IPS DF 4.7 (cell line): ENCODE results near the gene EGR4.

ENCODE experiments used
- DNase-seq: peaks from one replicate; pipeline ENCODE4 v3.0.0-alpha.2; 2013; ENCODE audit warnings: low spot score; ENCODE audit errors: extremely low read depth

EGR4 gene

DNA sequence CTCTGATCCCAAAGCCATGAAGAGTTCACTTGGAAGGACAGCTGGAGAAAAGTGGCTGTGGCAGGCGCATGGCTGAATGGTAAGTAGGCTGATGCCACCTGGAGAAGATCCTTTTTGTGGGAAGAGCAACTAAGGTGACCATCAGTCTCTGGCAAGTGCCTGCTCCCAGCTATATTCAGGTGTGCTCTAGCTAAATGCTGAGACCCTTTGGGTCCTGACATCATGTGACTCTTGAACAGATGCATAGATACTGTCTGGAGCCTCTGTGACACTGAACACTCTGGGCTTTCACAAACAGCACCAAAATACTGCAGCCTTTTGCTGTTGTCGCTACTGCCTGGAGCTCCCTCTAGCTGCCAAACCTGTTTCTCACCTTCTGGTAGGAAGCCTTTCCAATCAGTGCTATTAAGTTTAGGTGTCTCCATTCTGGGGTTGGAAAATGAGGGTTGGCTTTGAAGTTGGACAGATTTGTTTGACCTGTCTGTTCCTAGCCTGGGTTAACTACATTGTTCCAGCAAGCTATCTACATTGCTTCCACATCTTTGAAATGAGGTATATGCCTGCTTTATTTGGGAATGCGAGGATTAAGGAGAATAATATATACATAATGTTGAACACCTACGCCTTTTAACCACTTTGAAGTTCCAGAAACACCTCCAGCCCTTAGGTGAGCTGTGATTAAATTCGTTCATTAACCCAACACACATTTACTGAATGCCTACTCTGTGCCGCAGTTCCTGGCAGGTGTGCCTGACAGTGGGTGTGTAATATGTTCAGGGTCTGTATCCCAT is 3.1 kb downstream of the EGR4 start:
- DNase-seq = no peak

DNA sequence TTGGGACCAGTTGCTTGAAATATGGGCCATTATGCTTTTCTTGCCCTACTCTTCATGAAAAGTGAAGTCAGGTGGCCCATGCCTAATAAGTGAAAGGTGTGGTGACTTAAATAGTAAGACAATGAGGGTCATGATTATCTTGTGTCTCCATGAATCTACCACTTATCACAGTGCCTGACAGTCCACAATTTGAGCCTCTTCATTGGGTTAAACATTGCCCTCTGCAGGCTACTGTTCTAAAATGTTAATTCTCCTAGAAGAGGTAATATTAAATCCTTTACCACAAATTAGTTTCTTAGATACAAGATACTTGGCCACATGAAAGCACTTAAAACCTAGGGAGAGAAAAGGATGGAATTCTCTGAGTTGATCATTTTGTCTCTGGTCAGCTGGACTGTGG is 4.0 kb downstream of the EGR4 start:
- DNase-seq = no peak

DNA sequence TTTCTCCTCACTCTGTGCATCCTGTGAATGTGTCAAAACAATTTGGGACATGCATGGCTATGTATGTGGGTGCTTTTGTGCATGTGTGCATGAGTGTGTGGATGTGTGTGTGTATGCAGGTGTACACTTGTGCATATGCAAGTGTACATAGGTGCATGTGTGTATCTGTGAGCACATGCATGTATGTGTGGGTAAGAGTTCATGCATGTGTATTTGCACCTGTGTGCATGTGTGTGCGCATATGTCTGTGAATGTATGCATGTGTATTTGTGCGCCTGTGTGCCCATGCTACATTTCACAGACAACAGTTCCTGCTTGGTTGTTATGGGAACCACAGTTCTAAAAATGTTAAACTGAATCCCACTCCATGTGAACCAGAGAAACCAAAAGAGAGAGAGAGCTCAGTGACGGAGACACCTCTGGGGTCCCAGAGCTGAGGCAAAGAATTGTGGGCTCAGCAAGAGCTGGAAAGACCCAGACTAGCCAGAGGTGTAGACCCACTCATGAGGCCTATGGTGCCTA is 7.2 kb downstream of the EGR4 start:
- DNase-seq = no peak

DNA sequence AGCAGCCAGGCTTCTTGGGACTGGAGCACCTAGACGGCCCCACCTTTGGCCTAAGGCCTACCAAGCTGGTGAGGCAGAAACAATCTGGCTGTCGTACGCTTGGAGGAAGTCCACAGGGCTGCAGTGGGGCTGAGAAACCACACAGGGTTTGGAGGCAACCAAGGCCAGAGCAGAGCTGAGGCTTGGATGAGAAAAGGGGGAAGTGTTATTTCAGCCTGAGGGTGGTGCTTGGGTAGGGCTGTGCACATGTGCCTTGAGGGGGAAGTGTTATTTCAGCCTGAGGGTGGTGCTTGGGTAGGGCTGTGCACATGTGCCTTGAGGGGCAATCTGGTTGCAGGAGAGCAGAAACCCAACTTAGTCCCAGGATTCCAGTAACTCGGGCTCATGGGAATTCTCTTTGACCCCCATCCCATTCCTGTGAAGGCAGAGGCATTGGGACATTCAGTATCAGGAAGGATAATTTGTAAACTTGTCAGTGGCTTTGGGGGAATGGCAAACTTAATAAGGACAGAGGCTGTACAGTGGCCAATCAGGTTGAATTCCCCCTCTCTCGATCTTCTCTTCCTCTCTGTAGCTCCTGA is 8.1 kb downstream of the EGR4 start:
- DNase-seq = no peak

DNA sequence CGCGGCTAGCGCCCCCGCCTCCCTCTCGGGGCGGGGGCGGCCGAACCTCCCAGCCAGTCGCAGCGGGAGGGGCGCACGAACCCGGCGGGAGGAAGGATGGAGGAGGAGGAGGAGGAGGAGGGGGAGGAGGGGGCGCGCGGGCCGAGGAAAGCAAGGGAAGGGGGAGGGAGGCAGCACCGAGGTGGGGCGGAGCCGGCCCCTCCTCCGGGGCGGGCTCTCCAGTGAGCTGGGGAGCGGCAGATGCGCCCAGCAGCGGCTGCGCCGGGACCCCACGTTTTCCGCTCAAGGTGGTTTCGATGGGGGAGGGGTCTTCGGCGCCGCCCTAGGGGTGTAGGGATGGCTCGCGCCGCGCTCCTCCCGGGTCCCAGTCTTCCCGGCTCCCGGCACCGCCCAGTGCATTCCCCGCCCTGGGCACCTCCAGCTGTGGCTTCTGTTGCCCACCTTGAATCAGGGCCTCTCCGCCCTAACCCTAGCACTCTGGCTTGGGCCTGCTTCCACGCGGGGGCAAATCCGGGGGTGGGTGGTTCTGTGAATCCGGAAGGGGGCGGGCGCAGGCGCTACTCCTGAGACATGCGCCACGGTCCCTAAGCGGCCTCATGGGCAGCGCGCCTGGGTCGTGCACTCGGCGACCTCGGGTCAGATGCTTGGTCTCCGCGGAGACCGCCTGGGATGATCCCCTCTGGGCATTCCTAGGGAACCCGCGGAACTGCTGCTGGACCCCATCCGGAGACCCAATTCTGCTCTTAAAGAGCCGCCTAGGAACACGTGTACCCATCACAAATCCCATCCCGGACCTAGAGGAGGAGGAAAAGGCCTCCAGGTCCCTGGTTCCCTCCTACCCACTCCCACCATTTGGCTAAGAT is 8.8 kb downstream of the EGR4 start, which contains the start of gene FBXO41:
Gene FBXO41 (minus strand): TSS at position 183 of the 863 bp plus-strand sequence. CDS start 14,848 bp downstream, outside the sequence.
- no peak for DNase-seq

DNA sequence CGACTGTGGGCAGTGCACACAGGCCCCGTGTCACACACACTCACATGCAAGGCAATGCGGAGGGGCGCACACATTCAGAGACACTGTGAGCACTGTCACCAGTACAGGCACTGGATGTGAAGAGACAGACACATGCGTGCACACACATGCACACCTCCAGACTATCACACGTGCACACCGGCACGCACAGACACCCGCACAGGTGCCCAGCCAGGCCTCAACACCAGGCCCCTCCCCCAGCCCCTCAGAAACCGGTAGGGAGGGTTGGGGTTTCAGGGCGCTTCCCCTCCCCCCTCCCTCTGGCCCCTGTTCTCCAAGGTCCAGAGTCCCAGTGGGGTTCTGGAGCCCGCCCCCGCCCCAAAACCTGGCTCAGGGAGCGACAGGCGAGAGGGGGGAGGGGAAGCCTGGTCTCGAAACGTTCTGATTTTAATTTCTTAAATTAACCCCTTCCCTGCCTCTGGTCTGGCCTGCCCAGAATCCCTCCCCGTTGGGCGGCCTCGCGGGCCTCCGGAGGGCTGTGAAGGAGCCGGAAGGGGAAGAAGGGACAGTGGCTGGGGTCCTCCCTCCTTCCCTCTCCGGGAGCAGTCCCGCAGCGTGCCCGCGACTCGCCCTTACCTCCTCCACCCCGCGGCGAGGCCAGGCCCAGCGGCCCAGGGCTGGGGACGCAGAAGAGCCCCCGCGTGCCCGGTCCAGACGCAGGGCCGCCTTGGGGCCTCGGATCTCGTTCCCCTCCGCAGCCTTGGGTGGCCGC is 9.6 kb downstream of the EGR4 start:
- DNase-seq = no peak

DNA sequence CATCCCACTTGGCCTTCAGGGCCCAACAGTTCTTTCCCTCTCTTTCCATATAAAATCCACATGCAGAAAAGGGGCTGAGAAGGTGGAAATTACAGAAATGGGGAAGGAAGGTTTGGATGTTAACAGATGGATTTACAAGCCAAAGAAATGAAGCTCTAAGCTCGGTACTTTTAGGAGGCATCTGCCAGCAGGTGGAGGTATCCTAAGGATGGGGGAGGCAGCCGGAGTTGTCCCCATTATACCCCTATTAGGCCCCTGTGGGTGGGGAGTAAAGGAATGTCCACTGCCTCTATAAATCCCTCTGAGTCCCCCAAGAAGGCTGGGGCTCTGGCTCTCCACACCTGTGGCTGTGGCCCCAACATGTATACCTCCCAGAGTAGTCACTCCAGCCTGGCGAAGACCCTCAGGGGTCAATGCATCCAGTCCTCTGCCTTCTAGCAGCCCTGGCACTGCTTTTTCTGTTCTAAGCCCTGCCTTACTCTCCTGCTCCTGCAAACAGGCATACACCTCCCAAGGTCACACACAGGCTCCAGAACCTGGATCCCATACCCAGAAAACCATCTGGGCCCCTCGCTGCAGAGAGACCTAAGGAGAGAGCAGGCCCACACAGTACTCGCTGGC is 10.3 kb downstream of the EGR4 start:
- no peak for DNase-seq

DNA sequence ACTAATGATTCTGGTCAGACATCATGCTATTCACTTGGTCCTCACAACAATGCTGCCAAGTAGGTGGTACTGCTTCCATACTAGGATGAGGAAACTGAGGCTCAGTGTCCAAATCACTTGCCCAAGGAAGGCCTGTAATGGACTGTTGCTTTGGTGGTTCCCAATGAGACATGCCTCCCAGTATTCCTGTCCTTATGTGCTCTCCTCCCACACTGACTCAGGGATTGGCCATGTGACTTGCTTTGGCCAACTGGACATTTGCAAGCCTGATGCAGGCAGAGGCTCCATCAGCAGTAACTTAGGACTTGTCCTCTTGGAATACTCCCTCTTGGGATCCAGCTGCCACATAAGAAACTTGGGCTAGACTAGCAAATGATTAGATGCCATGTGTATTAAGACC is 12.1 kb downstream of the EGR4 start:
- DNase-seq = no peak

DNA sequence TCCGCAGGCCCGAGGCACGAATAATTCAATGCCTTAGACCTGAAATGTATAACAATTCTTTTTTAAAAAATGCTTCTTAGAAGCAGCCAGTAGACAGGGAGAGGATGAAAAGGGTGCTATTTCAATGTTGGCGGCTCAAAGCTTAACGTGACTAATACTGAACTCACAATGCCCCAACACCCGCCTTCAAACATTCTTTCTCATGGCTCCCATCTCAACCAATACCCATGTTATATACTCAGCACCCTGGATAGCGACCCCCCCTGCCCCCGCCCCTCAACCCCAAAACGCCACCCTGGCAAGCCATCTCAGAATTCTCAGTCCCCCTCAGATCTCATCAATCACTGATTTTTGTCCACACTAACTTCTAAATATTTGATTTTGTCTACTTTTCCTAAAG is 13.5 kb downstream of the EGR4 start:
- no peak for DNase-seq

DNA sequence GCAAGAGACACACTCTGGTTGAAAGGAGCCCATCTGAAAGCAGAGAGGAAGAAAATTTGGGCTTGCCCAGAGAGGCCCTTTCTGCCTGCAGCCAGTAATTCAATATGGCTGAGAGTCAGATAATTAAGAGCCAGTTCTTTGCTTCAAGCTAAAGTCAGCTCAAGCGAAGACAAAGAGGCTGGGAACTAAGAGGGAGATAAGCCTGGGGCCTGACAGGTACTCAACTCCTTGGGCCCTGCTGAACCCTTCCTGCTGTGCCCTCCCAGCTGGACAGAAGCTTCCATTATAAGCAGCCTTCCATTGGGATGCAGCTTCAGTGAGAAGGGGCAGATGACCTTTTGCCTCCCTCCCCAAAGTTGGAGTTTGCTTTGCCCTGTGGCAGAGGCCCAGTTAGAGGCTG is 21.1 kb downstream of the EGR4 start:
- no peak for DNase-seq

DNA sequence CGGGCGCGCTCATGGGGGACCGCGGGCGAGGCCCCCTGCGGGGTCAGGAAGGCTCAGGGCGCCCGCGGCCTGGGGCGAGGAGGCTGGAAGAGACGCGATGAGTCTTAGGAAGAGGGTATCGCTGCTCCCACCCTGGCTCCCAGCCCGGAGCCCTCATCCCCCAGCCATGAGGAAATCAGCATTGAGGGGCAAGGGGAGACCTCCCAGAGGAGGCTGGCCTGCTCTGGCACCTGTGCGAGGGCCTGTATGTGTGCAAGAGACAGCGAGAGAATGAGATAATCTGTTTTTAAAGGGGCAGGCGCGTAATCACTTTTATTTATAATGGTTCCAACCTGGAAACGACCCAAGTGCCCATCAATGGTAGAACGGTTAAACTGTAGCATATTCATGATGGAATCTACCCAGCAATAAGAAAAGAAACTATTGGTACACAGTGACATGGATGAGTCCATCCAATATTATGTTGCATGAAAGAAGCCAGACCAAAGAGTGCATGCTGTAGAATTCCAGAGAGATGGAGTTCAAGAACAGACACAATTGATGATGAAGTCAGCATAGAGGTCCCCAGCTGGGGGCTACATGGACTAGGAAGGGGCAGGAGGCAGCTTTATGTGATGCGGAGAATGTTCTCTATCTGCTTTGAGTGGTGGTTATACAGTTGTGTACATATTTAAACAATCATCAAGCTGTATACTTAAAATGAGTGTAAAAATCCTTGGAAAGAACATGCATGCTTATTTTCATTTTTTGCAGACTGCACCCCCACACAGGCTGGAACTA is 23.5 kb downstream of the EGR4 start:
- no peak for DNase-seq

DNA sequence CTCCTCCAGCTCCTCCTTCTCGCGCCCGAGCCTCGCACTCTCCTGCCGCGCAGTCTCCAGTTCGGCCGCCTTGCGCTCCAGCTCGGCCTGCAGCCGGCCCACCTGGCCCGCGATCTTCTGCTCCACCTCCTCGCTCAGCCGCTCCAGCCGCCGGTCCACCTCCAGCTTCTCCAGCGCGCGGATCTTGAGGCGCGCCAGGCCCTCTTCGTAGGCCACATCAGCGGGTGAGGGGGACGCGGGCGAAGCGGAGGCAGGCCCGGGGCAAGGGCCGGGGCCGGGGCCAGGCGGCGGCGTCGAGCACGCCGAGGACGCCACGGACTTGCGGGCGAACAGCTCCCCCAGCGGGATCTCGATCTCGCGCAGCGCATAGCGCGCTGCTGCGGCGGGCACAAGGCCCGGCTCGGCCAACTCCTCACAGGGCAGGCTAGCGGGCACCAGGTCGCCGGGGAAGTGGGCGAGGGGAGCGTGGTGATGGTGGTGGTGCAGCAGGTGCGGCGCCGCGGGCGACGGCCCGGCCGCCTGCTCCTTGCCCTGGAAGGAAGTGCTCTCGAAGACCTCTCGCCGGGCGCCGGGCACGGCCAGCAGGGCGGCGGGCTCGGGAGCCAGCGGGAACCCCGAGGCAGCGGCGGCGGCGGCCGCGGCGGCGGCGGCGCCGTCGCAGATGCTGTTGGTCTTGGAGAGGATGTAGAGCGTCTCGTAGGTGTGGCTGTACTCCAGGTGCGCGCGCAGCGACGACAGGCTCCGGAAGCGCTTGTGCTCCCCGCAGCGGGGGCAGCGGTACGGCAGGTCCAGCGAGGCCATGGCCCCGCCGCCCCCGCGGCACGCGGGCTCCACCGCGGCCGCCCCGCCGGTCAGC is 24.3 kb downstream of the EGR4 start:
- DNase-seq = no peak

DNA sequence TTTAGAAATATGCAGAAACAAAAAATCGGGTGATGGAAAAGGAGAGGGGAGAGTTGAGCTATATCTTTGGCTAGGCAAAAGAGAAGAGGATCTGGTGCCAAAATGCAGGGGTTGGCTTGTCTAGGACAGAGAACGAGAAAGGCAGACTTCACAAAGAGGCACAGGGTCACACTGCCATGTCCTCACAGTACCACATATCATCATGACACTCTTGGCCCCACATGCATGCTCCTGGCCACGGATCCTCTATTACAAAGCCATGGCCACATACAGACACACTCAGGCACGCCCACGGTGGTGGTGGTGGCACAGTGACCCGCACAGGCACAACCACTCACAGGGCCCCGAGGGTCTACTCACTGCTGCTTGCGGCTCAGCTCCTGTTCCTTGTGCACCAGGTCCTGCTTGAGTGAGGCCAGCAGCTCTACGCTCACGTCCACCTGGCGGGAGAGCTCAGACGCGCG is 24.9 kb downstream of the EGR4 start:
- DNase-seq = no peak

DNA sequence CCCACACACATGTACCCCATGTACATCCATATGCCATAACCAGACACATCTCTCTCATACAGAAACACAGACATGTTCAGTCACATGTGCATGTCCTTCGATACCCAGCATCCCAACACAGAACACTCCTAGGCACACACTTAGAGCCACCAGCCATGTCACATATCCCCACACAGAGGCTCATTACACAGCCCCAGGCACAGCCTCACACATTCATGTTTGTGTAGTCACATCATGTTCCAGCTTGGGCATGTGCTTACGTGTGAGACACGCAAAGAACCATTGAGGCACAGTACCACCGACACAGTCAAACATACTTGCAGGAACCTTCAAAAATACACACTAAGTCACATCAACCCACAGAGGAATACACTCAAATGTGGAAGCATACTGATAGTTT is 26.3 kb downstream of the EGR4 start:
- DNase-seq = no peak

DNA sequence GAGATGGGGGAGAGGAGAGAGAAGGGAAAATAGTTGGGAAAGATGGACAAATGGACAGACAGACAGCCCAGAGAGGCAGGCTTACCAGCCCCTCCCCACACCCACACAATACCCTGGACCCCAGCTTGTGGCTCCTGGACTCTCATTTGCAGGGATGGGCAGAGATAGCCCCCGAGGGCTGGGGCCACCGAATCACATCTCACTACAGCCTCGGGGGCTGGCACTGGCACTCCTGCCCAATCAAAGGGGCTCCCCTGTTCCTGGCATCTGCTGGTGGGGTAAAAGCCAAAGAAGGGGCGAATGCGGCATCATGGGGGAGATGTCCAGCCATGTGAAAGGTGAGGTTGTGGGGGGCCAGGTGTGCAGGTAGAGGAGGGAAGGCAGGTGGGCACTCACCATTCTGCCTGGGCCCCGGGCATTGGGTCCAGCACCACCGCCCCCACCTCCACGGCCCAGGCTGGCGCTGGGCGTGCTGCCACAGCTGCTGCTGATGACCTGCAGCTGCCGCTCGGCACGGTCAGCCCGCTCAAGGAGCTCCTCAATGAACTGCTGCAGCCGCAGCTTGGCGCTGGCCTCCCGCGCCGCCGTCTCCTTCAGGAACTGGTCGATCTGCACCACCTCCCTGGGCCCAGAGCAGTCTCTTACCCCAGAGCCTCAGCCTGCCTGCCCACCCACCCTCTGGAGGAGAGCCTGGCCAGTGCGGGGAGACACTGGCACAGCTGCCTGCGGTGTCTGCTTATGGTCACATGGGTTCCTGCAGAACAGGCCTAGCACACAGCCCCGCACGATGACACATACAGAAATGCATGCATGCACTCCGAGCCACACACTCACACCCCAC is 27.1 kb downstream of the EGR4 start:
- DNase-seq = no peak

DNA sequence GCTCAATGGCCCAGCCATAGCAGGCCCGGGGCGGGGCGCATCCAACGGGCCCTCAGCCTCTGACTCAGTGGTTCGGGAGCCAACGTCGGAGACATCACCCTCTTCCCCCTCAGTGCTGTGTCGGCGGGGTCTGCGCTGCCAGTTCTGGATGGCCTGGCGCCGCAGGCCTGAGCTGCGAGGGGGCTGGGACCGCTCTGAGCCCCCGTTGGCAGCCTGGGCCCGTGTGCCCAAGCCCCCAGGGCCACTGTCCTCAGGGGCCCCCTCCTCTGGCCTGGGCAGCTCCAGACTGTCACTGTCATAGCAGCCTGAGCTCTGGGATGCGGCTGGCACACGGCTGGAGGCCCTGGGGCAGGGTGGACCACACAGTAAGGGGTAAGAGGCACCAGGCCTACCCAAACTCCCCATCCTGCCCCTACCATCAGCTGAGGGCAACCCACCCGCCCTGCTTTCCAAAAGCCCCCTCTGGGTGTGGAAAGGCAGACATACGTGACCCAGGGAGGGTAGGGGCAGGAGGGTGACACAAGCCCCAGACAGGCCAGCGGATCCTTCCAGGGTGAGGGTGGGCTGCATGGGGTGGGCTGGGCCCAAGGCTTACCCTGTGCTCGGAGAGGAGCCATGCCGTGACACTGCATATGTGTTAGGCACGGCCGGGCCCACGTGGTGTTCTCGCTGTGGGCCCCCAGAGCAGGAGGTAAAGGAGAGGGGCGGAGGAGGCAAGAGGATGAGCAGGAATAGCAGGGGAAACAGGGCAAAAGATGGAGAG is 27.9 kb downstream of the EGR4 start:
- DNase-seq = no peak

DNA sequence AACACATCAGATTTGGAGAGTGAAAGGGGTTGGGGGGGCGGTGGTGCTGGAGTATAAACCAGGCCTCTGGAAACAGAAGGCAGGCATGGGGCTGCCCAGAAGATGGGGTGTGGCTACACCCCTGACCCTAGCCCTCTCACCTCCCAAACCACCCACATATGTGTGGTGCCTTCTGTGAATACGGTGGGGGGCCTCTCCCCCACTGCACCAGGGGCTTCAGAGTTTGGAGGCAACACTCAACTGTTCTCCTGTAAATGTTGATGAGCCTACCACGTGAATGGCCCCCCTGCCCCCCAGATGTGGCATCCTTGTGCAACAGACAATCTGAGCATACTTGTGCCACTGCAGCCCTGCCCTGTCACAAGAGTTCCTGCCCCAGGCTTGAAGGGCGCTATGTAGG is 28.6 kb downstream of the EGR4 start:
- DNase-seq = no peak

DNA sequence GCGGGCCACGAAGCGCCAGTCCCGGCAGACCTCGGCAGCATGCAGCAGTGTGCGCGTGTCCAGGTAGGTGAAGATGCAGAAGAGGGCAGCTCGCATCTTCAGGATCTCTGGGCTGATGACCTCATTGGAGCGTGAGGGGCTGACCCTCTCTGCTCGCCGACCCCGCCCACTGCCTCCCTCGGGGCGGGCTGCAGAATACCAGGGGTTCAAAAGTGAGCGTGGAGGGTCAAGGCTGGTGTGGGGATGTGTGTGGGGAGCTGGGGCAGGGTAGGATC is 29.1 kb downstream of the EGR4 start:
- no peak for DNase-seq
